Effector CD8-positive, alpha-beta T cell (primary cell): ENCODE measurements around the gene ACVR1.
"Not testable (repeated sequence)": the region's sequence is repeated elsewhere in the genome, so short reads cannot be mapped to it uniquely, and the experiment has no call there.

ENCODE experiments used
- DNase-seq: peaks from one replicate; lab custom pipeline; 2025; lab: John Stamatoyannopoulos, UW

ACVR1 gene

GRCh38 chr2:157894694-157895435, 18.7 kb upstream of the ACVR1 start:
- no peak for DNase-seq

GRCh38 chr2:157893611-157894010, 17.5 kb upstream of the ACVR1 start:
- DNase-seq = no peak

GRCh38 chr2:157891643-157892041, 15.5 kb upstream of the ACVR1 start:
- no peak for DNase-seq

- DNase-seq = no peak
Observed at GRCh38 chr2:157890969-157891642, 15.0 kb upstream of the ACVR1 start.

GRCh38 chr2:157887946-157888345, 11.8 kb upstream of the ACVR1 start:
- DNase-seq = no peak

- not testable (repeated sequence) for DNase-seq
Observed at GRCh38 chr2:157884533-157884932, 8.4 kb upstream of the ACVR1 start.

- no peak for DNase-seq
Observed at GRCh38 chr2:157880927-157881326, 4.8 kb upstream of the ACVR1 start.

GRCh38 chr2:157877761-157878400, 1.8 kb upstream of the ACVR1 start:
- no peak for DNase-seq

GRCh38 chr2:157876786-157877138, 632 bp upstream of the ACVR1 start:
- DNase-seq = no peak

GRCh38 chr2:157875641-157876065, 477 bp downstream of the ACVR1 start:
- peak; percentile 41 for DNase-seq

GRCh38 chr2:157874997-157875640, 1.0 kb downstream of the ACVR1 start:
- no peak for DNase-seq

GRCh38 chr2:157874348-157874747, 1.8 kb downstream of the ACVR1 start:
- no peak for DNase-seq

GRCh38 chr2:157872791-157873190, 3.3 kb downstream of the ACVR1 start:
- DNase-seq = no peak

- no peak for DNase-seq
Observed at GRCh38 chr2:157871415-157871814, 4.7 kb downstream of the ACVR1 start.

GRCh38 chr2:157868993-157869392, 7.1 kb downstream of the ACVR1 start:
- DNase-seq = no peak

- DNase-seq = no peak
Observed at GRCh38 chr2:157867703-157868102, 8.4 kb downstream of the ACVR1 start.

GRCh38 chr2:157866666-157867642, 9.2 kb downstream of the ACVR1 start:
- DNase-seq = no peak

GRCh38 chr2:157866202-157866601, 9.9 kb downstream of the ACVR1 start:
- DNase-seq = no peak

GRCh38 chr2:157864857-157865430, 11.2 kb downstream of the ACVR1 start:
- DNase-seq = no peak

GRCh38 chr2:157858846-157859245, 17.3 kb downstream of the ACVR1 start:
- DNase-seq = no peak

GRCh38 chr2:157857881-157858280, 18.2 kb downstream of the ACVR1 start:
- no peak for DNase-seq
